Astrocyte of the spinal cord (primary cell): ENCODE results near the gene CXCL16.
A peak's percentile ranks its signal among the peaks of the same experiment; 100 is the strongest.

Source experiments
- DNase-seq: peaks from one replicate; pipeline ENCODE4 v3.0.0; 2011; ENCODE audit warnings: low read depth, low spot score
- H3K4me3 ChIP-seq: 2 replicates; pipeline ENCODE4 v1.5.1; 2011; ENCODE audit warnings: low read depth, mild to moderate bottlenecking, low read length, moderate library complexity
- in situ Hi-C: cut with HindIII; loops from 2 replicates; pipeline ENCODE4 v1.10.0; 2017; ENCODE audit warnings: low sequenced_read_pairs
- TF ChIP-seq, protein P1 (sequence below): IDR thresholded peaks from 2 replicates; pipeline ENCODE4 v1.5.1; 2012; ENCODE audit warnings: low read depth, mild to moderate bottlenecking, low read length, inconsistent platforms

Gene CXCL16

DNA sequence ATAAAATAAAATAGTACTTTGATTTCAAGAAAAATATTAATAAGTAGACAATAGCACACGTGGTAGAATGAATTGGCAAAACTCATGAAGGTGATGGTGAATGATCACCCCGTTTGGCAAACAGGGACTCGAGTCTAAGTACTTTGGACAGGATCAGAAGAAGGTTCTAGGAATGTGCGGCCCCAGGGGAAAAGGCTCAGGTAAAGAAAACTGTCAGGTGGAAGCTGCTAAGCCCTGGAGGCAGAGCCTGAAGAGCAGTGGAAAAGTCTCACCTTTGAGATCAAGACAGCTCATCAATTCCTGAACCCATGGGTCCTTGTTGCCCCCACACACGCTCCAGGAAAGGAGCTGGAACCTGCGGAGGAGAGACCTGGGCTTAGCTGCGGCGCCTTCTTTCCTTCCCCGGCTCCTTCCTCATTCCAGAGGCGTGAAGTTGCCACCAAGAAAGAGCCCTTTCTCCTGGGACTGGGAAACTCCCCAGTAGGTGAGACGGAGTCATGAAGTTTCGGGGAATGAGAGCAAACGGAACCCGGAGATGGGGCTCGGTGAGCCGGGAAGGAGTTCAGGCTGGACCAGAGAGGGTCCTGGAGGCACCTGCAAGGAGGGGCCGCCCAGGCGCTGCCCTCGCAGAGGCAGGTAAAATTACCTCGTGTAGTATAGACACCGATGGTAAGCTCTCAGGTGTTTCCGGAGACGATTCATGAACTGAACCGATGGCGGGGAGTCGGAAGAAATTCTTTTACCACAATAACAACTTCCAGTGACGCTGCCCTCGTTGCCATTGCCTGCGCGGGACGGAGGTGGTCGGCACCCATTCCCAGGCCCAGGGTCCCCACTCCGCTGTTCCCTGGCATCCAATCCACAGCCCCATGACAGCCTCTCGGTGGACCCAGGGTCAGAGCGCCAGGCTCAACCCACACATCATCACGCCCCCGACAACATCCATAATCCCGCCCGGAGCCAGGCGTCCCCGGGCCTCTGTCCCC is 1.3 kb downstream of the CXCL16 start:
- H3K4me3 ChIP-seq = peak overlapping the region; percentile 50
- DNase-seq = no peak
- TF ChIP-seq, protein P1, sequence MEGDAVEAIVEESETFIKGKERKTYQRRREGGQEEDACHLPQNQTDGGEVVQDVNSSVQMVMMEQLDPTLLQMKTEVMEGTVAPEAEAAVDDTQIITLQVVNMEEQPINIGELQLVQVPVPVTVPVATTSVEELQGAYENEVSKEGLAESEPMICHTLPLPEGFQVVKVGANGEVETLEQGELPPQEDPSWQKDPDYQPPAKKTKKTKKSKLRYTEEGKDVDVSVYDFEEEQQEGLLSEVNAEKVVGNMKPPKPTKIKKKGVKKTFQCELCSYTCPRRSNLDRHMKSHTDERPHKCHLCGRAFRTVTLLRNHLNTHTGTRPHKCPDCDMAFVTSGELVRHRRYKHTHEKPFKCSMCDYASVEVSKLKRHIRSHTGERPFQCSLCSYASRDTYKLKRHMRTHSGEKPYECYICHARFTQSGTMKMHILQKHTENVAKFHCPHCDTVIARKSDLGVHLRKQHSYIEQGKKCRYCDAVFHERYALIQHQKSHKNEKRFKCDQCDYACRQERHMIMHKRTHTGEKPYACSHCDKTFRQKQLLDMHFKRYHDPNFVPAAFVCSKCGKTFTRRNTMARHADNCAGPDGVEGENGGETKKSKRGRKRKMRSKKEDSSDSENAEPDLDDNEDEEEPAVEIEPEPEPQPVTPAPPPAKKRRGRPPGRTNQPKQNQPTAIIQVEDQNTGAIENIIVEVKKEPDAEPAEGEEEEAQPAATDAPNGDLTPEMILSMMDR = no peak
- in situ Hi-C loops = no loop called here

DNA sequence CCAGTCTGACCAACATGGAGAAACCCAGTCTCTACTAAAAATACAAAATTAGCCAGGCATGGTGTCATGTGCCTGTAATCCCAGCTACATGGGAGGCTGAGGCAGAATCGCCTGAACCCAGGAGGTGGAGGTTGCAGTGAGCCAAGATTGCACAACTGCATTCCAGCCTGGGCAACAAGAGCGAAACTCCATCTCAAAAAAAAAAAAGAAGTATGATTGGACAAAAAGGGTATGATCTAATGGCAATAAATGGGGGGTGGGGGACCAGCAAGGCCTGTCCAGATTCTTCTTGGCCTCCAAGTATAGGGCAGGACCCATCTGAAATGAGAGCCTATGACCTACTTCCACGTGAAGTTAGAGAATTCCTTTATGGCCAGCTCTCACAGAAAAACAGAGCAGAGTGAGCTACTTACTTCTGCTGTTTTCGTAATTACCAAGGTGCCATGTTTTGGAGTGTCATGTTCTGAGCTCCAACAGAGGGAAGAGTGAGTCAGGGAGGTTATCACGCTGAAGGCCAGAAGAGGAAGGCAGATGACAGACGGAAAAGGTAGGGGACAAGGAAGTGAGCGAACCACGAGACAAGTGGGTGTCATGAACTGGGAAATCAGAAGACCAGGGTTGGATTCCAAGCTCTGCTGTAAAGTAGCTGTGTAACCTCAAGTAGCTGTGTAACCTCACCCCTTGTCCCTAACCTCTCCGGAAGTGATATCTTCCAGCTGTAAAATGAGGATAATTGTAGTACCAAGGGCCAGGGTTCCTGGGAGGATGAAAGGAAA is 3.7 kb downstream of the CXCL16 start:
- in situ Hi-C loops = no loop called here
- TF ChIP-seq, protein P1 = no peak
- H3K4me3 ChIP-seq = no peak overlapping the region
- DNase-seq = no peak

DNA sequence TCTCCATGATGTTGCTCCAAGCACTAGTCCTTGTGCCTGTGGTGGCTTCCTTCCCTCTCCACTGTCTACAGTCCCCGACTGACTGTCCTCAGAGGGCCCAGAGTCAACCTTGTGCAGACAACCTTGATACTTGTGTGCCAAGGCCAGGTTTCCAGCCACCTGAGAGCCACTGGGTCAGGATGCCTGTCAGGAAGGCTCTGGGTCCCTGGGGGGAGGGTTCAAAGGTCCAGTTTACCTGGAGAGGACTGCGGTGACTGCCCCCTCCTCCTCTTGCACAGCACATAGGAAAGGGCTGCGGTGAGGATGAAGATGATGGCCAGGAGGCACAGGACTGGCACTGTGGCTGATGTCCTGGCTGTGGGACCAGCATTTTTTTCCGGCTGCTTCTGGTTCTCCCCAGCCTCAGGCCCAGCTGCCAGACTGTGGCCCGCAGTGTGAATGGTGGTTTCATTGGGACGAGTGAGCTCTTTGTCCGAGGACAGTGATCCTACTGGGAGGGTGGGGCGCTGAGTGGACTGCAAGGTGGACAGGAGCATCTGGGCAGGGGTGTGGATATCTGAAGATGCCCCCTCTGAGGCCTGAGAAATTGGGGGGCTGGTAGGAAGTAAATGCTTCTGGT is 4.8 kb downstream of the CXCL16 start:
- TF ChIP-seq, protein P1 = no peak
- no peak for DNase-seq
- H3K4me3 ChIP-seq = no peak overlapping the region
- in situ Hi-C loops = no loop called here

DNA sequence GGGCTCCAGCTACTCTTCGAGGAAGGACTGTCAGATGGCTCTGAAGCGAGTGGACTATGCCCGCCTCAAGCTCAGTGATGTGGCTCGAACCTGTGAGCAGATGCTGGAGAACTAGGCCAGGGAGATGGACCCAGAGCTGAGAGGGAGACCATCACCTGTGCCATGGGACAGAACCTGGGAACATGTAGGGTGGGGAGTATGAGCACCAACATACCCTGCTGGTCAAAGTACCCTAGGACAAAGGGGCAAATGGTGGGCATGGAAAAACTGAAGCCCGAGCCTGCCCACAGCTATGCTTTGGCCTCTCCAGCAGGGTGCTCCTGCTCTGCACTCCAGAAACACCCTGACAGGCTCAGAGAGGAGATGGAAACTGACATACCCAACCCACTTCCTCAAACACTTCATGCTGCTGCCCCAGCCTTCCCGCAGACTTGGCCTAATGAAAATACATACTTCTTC is 6.6 kb downstream of the CXCL16 start:
- TF ChIP-seq, protein P1 = peak; percentile 18
- H3K4me3 ChIP-seq = no peak overlapping the region
- DNase-seq = no peak
- in situ Hi-C loops = no loop called here

DNA sequence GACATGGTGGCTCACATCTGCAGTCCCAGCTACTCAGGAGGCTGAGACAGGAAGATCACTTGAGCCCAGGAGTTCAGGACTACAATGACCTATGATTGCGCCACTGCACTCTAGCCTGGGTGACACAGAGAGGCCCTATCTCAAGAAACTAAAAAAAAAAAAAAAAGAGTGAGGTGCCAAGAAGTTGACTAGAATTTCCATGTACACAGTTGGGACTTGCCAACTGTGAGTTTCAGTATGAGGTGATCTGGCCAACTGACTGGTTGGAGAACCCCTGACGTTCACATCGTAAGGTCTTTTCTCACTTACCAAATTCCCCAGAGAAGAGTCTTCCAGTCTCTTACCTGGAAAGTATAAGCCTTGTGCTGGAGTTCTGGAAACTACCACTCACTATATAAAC is 11.6 kb downstream of the CXCL16 start:
- no peak overlapping the region for H3K4me3 ChIP-seq
- in situ Hi-C loops = no loop called here
- no peak for DNase-seq
- TF ChIP-seq, protein P1 = no peak

DNA sequence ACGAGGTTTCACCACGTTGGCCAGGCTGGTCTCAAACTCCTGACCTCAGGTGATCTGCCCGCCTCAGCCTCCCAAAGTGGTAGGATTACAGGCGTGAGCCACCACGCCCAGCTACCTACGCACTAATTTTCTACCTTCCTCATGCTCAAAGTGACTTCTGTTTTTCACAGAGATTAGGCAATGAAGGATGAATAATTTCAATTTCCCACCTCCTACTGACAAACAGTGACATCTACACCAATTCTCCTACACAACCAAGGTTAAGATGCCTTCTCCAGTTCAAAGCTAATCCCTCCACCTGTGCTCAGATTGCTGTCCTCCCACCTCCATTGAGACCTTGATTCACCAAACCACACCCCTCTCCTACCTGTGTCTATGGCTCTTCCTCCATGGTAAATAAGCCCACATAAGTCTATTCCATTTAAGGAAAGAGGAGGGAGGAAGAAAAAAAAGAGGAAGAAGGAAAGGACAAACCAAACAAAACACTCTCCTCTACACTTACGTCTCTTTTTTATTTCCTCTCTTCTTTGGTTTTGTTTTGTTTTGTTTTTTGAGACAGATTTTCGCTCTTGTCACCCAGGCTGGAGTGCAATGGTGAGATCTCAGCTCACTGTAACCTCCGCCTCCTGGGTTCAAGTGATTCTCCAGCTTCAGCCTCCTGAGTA is 13.9 kb downstream of the CXCL16 start:
- no peak overlapping the region for H3K4me3 ChIP-seq
- in situ Hi-C loops = no loop called here
- TF ChIP-seq, protein P1 = no peak
- no peak for DNase-seq
